B cell (primary cell): ENCODE measurements around the gene NOL12.

Experiments used
- EZH2 ChIP-seq: IDR thresholded peaks from 2 replicates; pipeline ENCODE4 v1.6.1; 2012; ENCODE audit warnings: borderline replicate concordance, low read depth, mild to moderate bottlenecking, moderate library complexity, low read length; ENCODE audit not compliant: insufficient read depth, poor library complexity, severe bottlenecking
- TF ChIP-seq, protein P1 (sequence below): fragments of 200-600 bp; IDR thresholded peaks from one replicate; pipeline ENCODE4 v1.8.0; 2022; ENCODE audit warnings: antibody characterized with exemption, mild to moderate bottlenecking

DNA sequence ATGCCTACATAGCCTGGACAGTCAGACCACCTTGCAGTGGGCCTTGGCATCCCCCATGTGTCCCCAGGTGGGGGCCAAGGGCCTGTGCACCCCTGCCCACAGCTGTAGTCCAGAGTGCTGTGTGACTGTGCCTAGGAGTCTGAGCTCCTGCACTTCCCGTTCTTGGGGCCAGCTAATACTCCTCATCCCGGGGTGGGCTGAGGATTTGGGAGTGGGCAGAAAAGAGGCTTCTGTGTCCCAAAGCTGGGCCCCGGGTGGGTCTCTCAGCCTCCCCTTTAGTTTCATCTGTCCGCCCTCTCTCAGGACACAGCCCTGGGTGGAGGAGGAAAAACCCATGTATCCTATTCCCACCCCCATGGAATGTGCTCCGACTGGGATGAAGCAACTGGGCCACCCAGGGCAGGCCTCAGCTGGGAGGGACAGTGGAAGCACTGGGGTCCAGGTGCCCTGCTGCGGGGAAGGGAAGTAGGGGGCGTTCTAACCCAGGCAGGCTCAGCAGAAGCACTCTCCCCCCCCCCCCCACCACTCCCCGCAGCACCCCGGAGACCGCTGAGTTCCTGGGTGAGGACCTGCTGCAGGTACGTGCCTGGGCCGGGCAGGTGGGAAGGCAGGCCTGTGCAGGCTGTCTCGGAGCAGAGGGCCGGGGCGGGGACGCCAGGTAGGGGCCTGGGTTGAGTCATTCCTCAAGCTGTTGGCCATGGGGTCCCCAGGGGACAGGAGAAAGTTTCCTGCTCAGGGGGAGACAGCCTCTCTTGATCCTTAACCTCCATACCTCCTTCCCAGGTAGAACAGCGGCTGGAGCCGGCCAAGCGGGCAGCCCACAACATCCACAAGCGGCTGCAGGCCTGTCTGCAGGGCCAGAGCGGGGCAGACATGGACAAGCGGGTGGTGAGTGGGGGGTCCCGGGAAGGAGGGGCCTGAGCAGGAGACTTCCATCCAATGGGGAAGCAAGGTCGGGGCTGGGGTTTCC, 45.3 kb upstream of the NOL12 start:
- TF ChIP-seq EZH2, result no peak
- TF ChIP-seq, protein P1, sequence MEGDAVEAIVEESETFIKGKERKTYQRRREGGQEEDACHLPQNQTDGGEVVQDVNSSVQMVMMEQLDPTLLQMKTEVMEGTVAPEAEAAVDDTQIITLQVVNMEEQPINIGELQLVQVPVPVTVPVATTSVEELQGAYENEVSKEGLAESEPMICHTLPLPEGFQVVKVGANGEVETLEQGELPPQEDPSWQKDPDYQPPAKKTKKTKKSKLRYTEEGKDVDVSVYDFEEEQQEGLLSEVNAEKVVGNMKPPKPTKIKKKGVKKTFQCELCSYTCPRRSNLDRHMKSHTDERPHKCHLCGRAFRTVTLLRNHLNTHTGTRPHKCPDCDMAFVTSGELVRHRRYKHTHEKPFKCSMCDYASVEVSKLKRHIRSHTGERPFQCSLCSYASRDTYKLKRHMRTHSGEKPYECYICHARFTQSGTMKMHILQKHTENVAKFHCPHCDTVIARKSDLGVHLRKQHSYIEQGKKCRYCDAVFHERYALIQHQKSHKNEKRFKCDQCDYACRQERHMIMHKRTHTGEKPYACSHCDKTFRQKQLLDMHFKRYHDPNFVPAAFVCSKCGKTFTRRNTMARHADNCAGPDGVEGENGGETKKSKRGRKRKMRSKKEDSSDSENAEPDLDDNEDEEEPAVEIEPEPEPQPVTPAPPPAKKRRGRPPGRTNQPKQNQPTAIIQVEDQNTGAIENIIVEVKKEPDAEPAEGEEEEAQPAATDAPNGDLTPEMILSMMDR, result no peak
